HG03175 (cell line): Measurements from ENCODE around the gene CACNA2D4.

ENCODE experiments used
- ATAC-seq: cut with Tn5 transposase; IDR thresholded peaks from one replicate; pipeline ENCODE4 v1.9.1; 2021; ENCODE audit warnings: mild to moderate bottlenecking, moderate library complexity; ENCODE audit not compliant: unreplicated experiment

Gene CACNA2D4

DNA sequence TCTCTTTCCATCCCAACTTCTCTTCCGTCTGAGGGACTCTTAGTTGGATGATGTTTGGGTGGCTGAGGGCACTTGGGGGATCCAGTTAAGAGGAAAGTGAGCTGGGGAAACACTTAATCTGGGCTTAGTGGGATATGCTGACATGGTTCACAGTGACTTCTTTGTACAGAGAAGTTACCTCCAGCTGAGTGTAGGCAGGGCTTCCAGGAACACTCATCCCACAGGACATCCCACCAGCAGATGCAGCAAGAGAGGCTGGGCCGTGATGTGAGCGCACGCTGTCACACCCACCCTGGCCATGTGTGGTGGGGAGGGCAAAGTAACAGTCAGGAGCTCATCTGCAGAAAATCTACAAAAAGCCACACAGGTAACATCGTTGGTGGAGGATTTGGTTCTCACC is 832 bp upstream of the CACNA2D4 start:
- no peak for ATAC-seq

GRCh38 chr12:1918884-1919236 is 408 bp upstream of the CACNA2D4 start:
- ATAC-seq, result no peak

DNA sequence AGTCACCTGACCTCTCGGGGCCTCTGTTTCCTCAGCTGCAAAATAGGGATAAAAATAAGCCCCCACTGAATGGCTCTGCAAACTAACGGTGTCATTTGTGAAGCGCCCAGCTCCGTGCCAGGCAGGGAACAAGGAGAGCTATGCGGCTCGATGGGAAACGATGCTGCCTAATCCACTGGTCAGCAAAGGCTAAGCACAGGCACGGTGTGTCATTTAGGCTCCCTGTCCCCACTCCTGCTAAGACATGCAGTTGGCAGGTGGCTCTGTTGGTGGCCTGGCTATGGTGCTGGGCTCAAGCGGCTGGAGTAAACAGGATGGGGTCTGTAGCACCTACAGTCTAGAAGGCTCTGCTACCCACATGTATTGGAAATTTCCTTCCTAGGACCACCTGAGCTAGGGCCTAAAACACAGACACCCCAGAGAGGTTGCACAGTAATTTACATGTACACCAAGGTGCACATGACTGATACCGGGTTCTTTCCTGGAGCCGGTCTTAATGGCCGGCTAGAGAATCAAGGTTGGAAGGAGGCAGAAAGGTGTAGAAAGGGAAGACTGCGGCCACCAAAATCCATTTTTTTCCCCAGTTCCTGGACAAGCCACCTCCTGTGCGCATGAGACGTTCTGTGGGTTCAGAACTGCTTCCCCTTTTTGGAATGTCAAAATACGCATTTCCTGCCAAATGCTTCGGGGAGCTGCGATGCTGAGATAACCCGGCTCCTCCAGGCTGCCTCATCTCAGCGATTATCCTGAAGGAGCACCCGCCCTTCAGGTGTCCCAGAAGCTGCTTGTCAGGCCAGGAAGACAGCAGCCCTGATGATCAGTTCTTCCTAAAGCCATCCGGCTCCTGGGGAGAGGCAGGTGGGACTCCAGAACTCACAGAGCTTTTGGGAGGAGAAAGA is 1.0 kb downstream of the CACNA2D4 start:
- no peak for ATAC-seq

GRCh38 chr12:1916371-1917171 is 1.9 kb downstream of the CACNA2D4 start:
- ATAC-seq, result no peak

GRCh38 chr12:1915082-1915968 is 3.1 kb downstream of the CACNA2D4 start:
- ATAC-seq, result no peak

GRCh38 chr12:1914114-1914911 is 4.1 kb downstream of the CACNA2D4 start:
- ATAC-seq, result no peak

DNA sequence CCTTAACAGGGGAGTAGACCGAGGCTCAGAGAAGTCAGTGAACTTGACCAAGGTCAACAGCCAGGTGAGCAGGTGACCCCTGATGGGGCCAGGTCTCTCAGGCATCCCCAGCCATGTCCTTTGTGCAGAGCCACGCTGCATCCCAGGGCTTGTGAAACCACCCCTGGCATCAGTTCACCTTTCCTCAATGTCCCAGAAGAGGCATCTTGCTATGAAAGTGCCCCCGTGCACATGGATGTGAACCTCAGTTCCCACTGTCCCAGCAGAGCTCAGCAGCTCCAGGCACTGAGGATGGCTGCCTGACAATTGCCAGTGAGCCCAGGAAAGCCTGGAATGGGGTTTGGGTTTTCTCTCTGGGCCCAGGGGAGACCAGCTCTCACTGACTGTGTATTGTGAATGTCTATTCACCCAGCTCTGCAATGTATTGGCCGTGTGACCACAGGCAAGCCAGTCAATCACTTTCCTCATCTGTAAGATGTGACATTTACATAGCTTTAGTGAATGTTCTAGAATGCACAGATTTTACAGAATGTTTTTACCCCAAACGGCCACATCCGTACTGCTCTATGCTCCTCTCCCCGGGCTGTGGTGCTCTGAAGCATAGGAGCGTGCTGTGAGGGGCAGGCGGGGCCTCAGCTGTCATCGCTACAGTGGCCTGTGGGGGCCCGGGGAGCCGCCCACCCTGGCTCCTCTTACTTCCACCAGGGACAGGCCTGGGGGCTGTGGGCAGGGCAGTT is 4.9 kb downstream of the CACNA2D4 start:
- no peak for ATAC-seq

DNA sequence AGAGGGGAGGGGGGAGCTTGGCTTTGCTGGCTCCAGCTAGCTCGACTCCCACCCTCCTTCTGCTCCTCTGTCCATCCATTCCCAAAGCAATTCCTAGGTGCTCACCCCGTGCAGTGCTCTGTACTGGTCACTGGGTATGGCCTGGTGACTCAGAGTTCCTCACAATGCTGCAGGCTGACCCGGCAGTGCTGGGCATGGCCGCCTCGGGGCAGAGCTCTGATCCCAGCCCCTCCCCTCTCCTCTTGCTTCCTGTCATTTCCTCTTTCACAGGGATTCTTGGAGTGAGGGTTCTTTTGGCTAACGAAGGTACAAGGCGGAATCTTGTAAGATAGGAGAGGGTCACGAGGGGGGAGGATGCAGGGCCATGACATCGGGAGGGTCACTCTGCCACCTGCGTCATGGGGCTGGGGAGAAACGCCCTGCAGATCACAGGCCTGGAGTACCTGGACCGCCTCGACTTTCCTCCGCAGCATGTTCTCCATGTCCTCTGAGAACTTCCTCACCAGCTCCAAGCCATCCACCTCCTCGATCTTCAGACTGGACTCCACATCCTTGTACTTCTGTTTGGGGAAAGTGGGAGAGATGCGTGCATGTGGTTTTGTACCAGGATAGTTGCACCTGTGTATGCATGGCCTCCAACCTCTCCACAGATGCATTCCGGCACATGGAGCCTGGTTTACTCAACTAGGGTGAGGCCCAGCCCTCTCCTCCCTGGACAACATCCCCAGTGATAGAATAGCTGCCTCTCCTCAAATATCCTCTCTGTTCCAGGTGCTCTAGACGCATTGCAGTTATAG is 5.7 kb downstream of the CACNA2D4 start:
- no peak for ATAC-seq

- no peak for ATAC-seq
These were observed 6.6 kb downstream of the CACNA2D4 start for GRCh38 chr12:1911598-1912575.

DNA sequence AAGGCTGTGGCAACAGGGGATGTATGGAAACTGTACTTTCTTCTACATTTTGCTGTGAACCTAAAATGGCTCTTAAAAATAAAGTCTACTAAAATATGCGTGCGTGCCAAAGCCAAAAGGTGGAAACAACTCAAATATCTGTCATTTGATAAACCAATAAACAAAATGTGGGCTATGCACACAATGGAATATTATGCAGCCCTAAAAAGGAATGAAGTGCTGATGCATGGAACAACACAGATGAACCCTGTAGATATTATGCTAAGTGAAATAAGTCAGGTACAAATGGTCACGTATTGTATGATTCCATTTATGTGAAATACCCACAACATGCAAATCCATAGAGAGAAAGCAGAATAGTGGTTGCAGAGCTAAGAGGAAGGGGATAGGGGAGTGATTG is 8.0 kb downstream of the CACNA2D4 start:
- no peak for ATAC-seq

- ATAC-seq, result no peak
These were observed 9.7 kb downstream of the CACNA2D4 start for GRCh38 chr12:1908758-1909157.

DNA sequence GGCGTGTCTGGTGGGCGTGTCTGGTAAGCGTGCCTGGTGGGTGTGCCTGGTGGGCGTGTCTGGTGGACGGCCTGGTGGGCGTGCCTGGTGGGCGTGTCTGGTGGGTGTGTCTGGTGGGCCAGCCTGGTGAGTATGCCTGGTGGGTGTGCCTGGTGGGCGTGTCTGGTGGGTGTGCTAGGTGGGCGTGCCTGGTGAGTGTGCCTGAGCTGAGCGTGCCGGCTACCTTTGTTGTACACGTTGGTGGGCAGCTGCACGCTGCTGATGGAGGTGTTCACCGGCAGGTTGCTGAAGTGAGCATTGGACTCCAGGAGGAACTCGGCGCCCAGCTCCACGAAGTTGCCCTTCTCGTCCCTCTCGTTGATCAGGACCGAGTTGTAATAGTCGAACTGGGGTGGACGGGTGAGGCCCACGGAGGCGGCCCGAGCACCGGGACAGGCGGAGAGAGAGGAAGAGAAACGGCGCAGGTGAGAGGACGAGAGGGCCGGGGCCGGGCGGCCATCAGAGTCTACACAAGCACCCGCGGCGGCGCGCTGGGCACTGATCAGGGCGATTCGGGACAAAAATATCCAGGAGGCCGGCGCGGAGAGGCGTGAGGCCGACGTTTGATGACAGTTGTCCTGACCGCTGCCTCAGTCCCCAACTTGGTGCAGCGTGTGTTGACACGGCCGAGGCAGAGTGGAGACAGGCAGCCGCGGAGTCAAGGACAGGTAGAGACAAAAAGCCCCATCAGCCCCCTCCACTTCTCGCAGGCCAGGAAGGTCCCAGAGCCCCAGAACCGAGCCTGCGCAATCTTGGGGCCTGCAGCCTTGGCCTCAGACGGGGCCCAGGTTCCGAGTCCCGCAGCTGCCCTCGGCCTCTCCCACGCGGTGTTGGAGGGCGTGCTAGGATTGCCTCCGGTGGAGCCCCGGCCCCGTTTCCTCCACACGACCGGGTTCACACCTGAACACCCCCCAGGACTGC is 10.5 kb downstream of the CACNA2D4 start:
- ATAC-seq, result no peak

GRCh38 chr12:1906579-1906978 is 11.9 kb downstream of the CACNA2D4 start:
- ATAC-seq, result no peak

DNA sequence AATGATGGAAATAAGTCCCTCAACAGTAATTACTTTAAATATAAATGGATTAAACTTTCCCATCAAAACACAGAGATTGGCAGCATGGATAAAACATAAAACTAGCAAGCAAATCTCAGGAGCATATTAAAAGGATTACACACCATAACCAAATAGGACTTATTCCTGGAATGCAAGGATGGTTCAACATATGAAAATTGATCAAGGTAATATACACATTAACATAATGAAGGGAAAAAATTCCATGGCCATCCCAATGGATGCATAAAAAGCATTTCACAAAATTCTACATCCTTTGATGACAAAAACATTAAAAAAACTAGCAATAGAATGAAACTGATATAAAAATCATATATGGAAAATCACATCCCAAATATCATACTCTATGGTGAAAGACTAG is 13.6 kb downstream of the CACNA2D4 start:
- no peak for ATAC-seq

DNA sequence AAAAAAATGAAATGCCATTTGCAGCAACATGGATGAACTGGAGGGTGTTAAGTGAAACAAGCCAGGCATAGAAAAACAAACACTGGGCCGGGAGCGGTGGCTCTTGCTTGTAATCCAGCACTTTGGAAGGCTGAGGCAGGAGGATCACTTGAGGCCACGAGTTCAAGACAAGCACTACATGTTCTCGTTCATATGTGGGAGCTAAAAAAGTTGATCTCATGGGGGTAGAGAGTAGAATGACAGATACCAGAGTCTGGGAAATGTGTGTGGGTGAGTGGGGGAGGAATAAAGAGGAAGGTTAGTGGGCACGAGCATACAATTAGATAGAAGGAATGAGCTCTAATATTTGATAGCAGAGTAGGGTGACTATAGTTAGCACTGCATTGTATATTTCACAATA is 21.5 kb downstream of the CACNA2D4 start:
- ATAC-seq, result no peak

- no peak for ATAC-seq
These were observed 27.6 kb downstream of the CACNA2D4 start for GRCh38 chr12:1890810-1891209.
